Activated T-cell treated with anti-CD3 and anti-CD28 coated beads, Interleukin-2, amount 50 U/mL, for 72 hours (primary cell): ENCODE results near the gene SLC7A7. TPM values are rescaled to one million over a fixed set of nuclear protein-coding genes. Genes with fewer than 3 reads are reported as not detected.
"Not testable (repeated sequence)": the region's sequence is repeated elsewhere in the genome, so short reads cannot be mapped to it uniquely, and the experiment has no call there.

Experiments used
- ATAC-seq, 2 donors: fragments of 150-1000 bp; cut with Tn5 transposase; replicated peaks in 1 of 2; 2 replicates each; pipeline ENCODE4 v1.10.0; 2021; ENCODE audit warnings: moderate library complexity in 2 of 2, mild to moderate bottlenecking in 1 of 2
- DNase-seq, 2 donors: peaks; one replicate each; pipeline ENCODE4 v3.0.0; 2021 to 2022; ENCODE audit warnings: mixed read lengths in 1 of 2
- H3K27ac Mint-ChIP-seq: one replicate; pipeline ENCODE4 v1.8.0; 2022; ENCODE audit warnings: mild to moderate bottlenecking, moderate library complexity, mixed read lengths
- H3K27me3 Mint-ChIP-seq: one replicate; pipeline ENCODE4 v1.8.0; 2022; ENCODE audit warnings: low read depth, mixed read lengths
- H3K36me3 Mint-ChIP-seq, 2 donors: one replicate each; pipeline ENCODE4 v1.8.0; 2022; ENCODE audit warnings: mixed read lengths in 2 of 2, mild to moderate bottlenecking in 1 of 2; ENCODE audit not compliant: insufficient read depth in 2 of 2
- H3K4me1 Mint-ChIP-seq: one replicate; pipeline ENCODE4 v1.8.0; 2022; ENCODE audit warnings: low read depth, mixed read lengths
- H3K4me3 Mint-ChIP-seq, 2 donors: one replicate each; pipeline ENCODE4 v1.8.0; 2022; ENCODE audit warnings: mild to moderate bottlenecking in 2 of 2, mixed read lengths in 2 of 2, moderate library complexity in 2 of 2
- H3K9me3 Mint-ChIP-seq, 2 donors: one replicate each; pipeline ENCODE4 v1.8.0; 2022; ENCODE audit warnings: mixed read lengths in 2 of 2
- total RNA-seq, 2 donors: library from RNA; stranded (reverse); gene quantifications; one replicate each; pipeline ENCODE4 v1.2.3, GENCODE V29; 2022

The SLC7A7 gene
- 1 to 10 TPM in 1 of 2 donors, under 1 TPM in 1; 0.21 to 1.5 TPM for total RNA-seq

DNA sequence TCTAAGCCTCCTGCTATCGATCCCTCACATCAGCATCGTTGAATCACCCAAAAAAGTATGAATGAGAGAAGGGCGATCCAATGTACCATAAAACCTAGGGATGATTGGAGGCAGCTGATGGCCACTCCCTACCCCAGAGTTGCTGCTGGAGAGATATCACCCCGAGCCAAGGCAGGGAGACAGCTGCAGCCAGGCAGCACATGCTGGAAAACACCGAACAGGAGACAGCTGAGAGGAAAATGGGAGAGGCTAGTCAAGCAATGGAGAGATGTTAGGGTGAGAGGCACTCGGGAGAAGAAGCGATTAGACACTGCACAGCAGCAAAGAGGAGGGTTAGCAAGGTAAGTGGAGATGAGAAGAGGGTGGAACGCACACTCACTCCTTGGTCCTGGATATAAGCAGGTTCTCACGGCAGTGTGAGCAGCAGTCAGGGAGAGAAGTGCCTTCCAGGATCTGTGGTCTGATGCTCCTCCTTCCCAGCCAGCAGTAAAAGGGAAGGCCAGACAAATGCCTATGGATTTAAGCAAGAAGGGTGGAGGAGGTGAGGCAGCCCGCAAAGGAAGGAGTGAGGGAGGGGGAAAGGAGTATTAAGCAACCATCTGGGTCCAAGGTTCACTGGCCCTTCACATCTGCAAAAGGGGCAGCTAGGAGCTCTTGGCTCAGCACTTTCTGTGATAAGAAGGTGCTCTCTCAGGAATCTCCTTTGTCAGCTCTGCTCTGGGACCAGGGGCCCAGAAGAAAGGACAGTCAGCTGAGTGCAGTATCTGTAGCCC lies at the start of gene SLC7A7:
SLC7A7 (minus strand) TSS at position 495 of the 773 bp plus-strand sequence. CDS start 2,037 bp downstream, outside the sequence.
- H3K9me3 Mint-ChIP-seq, result no peaks in the 10 kb centered on the region
- ATAC-seq (no peak), DNase-seq (no peak)
- H3K36me3 Mint-ChIP-seq, result no peaks in the 10 kb centered on the region
- H3K27me3 Mint-ChIP-seq, result no peaks in the 10 kb centered on the region
- peaks cover 35% of the 10 kb centered on the region for H3K4me1 Mint-ChIP-seq
- no peak within 1 kb of the TSS for H3K4me3 Mint-ChIP-seq
- H3K27ac Mint-ChIP-seq, result no peak within 1 kb of the TSS

DNA sequence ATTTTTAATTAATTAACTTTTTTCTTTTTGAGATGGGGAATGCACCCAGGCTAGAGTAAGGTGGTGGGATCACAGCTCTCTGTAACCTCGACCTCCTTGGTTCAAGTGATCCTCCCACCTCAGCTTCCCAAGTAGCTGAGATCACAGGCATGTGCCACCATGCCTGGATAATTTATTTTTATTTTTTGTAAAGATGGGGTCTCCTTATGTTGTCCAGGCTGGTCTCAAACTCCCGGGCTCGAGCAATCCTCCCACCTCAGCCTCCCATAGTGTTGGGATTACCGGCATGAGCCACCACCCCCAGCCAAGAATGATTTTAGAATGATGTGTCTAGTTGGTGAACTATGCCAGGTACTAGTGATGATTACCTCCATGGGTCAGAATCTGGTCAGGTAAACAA lies 49.7 kb upstream of the SLC7A7 start:
- Mint-ChIP-seq H3K9me3 (no peaks in the 10 kb centered on the region), H3K4me1 (peaks cover 14% of the 10 kb centered on the region), H3K27me3 (peaks cover 22% of the 10 kb centered on the region), H3K4me3 (no peak overlapping the region), H3K27ac (peak overlapping the region; percentile 20), H3K36me3 (no peaks in the 10 kb centered on the region)
- DNase-seq, result no peak
- no peak for ATAC-seq

DNA sequence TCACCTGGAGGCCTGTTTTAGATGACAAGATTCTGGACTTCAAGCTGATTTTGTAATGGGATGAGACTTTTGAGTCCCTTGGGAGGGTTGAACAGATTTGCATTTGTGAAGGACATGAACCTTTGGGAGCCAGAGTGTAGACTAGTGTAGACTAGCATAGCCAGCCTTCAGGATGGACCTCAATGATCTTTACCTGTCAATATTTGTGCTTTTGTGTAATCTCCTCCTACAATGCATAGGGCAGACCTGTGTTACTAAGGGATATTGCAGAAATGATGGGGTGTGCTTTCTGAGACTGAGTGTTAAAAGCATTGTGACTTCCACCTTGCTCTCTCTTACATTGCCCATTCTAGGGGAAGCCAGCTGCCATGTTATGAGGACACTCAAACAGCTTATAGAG lies 46.4 kb upstream of the SLC7A7 start:
- no peak for ATAC-seq
- no peak for DNase-seq
- no peak overlapping the region for H3K4me3 Mint-ChIP-seq
- H3K4me1 Mint-ChIP-seq, result peaks cover 27% of the 10 kb centered on the region
- H3K27me3 Mint-ChIP-seq, result peaks cover 22% of the 10 kb centered on the region
- peaks cover 0 to 2% of the 10 kb centered on the region in 2 donors for H3K36me3 Mint-ChIP-seq
- H3K27ac Mint-ChIP-seq, result no peak overlapping the region
- H3K9me3 Mint-ChIP-seq, result no peaks in the 10 kb centered on the region

DNA sequence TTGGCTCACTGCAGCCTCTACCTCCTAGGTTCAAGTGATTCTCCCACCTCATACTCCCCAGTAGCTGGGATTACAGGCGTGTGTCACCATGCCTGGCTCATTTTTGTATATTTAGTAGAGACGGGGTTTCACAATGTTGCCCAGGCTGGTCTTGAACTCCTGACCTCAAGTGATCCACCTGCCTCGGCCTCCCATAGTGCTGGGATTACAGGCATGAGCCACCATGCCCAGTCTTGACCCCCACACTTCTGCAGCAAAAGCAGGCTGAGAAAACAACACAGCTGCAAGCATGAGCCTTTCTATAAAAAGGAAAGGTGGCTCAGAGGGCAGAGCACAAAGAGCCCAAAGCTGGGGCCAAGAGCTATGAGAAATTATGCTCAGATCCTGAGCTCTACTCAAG lies 45.1 kb upstream of the SLC7A7 start:
- not testable (repeated sequence) for H3K9me3 Mint-ChIP-seq, H3K4me3 Mint-ChIP-seq, DNase-seq, H3K27ac Mint-ChIP-seq, H3K36me3 Mint-ChIP-seq, ATAC-seq
- peaks cover 21% of the 10 kb centered on the region for H3K4me1 Mint-ChIP-seq
- H3K27me3 Mint-ChIP-seq, result peaks cover 30% of the 10 kb centered on the region

DNA sequence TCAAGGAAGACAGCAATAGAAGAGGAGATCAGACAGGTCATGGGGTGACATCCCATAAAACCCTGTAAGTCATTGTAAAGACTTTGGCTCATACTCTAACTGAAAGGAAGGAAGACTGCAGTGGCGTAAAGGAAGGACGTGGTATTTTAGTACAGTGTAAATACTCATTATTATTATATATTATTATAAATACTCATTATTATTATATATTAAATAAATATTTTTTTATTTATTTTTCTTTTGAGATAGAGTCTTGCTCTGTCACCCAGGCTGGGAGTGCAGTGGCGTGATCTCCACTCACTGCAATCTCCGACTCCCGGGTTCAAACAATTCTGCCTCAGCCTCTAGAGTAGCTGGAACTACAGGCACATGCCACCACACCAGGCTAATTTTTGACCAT lies 41.2 kb upstream of the SLC7A7 start:
- H3K36me3 Mint-ChIP-seq, result peaks cover 2 to 4% of the 10 kb centered on the region in 2 donors
- H3K9me3 Mint-ChIP-seq, result no peaks in the 10 kb centered on the region
- peaks cover 17% of the 10 kb centered on the region for H3K27me3 Mint-ChIP-seq
- DNase-seq (no peak), ATAC-seq (no peak)
- H3K4me3 Mint-ChIP-seq, result no peak overlapping the region
- peaks cover 41% of the 10 kb centered on the region for H3K4me1 Mint-ChIP-seq
- no peak overlapping the region for H3K27ac Mint-ChIP-seq

DNA sequence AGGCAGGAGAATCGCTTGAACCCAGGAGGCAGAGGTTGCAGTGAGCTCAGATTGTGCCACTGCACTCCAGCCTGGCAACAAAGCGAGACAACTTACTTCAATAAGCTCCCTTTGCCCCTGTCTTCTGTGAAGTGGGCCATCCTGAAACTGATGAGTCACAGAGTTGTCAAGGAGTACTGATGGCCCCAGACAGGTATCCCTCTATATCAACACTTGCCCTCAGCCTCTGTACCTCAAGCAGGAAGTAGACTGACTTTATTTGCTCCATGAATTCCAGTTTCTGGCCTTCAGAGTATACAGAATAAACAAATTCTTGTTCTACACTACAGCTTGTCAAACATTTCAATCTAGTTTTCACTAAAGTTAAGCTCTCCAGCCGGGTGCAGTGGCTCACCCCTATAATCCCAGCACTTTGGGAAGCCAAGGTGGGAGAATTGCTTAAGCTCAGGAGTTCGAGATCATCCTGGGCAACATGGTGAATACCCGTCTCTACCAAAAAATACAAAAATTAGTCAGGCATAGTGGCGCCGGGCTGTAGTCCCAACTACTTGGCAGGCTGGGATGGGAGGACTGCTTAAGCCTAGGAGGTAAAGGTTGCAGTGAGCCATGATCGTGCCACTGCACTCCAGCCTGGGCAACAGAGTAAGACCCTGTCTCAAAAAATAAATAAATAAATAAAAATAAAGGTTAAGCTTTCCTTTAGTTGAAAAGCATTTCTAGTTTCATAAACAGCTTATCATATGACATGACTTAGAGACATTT lies 39.9 kb upstream of the SLC7A7 start:
- Mint-ChIP-seq H3K4me1 (peaks cover 46% of the 10 kb centered on the region), H3K27me3 (peaks cover 9% of the 10 kb centered on the region), H3K27ac (no peak overlapping the region), H3K9me3 (no peaks in the 10 kb centered on the region), H3K36me3 (peaks cover 2 to 4% of the 10 kb centered on the region in 2 donors), H3K4me3 (peak overlapping the region in 1 of 2 donors; percentile 17)
- DNase-seq (peak in 1 of 2 donors; percentile 43), ATAC-seq (peak in 1 of 2 donors; percentile 44)

DNA sequence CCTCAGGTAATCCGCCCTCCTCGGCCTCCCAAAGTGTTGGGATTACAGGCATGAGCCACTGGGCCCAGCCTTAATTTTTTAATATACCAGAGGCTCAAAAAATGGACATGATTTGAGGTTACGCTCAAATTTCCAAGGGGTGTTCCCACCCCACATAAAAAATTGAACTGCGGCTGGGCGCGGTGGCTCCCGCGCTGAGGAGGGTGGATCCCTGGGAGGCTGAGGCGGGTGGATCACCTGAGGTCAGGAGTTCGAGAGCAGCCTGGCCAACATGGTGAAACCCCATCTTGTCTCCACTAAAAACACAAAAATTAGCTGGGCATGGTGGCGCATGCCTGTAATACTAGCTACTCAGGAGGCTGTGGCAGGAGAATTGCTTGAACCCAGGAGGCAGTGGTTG lies 39.1 kb upstream of the SLC7A7 start:
- not testable (repeated sequence) for DNase-seq, H3K27ac Mint-ChIP-seq, H3K27me3 Mint-ChIP-seq, H3K9me3 Mint-ChIP-seq, H3K4me3 Mint-ChIP-seq, H3K36me3 Mint-ChIP-seq, ATAC-seq
- peaks cover 46% of the 10 kb centered on the region for H3K4me1 Mint-ChIP-seq

DNA sequence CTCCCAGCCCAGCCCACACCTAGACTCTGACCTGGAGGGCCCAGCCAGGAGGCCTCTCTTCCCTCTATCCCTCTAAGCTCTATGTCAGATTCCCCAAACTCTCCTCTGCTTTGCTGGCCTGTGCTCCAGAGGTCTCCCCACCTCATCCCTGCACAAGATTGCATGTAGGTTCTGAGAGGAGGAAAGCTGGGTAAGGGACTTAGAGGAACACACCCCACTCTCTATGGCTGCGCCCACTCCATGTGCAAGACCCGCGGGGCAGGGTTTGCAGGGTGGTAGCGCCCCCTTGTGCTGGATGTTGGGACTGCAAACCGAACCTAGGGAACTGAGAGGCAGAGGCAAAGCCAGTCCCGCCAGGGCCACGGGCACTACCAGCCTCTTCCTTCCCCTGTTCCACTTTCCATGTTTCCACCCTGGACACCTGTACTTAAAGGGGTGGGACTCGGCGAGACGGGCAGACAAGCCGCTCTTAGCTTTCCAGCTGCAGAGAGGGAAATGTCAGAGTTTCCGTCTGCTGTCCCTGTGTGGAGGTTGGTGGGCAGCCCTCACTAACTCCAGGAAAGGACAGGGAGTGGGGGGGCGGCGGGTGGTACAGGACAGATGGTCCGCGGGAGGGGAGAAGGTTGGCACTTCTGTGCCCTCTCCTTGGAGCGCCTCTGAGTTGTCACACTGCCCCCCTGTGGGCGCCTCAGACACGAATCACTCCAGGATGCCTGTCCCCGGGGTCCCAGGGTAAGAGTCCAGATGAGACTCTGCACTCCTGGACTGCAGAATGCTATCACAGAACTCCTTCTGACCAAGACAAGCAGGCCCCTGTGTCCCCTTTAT lies 37.9 kb upstream of the SLC7A7 start:
- ATAC-seq (peak; percentile 79 to 83), DNase-seq (peak; percentile 89 to 96)
- H3K9me3 Mint-ChIP-seq, result no peaks in the 10 kb centered on the region
- peak overlapping the region; percentile 61 for H3K27ac Mint-ChIP-seq
- H3K27me3 Mint-ChIP-seq, result peaks cover 16% of the 10 kb centered on the region
- H3K36me3 Mint-ChIP-seq, result peaks cover 2 to 4% of the 10 kb centered on the region in 2 donors
- peak overlapping the region; percentile 84 to 85 for H3K4me3 Mint-ChIP-seq
- H3K4me1 Mint-ChIP-seq, result peaks cover 35% of the 10 kb centered on the region

DNA sequence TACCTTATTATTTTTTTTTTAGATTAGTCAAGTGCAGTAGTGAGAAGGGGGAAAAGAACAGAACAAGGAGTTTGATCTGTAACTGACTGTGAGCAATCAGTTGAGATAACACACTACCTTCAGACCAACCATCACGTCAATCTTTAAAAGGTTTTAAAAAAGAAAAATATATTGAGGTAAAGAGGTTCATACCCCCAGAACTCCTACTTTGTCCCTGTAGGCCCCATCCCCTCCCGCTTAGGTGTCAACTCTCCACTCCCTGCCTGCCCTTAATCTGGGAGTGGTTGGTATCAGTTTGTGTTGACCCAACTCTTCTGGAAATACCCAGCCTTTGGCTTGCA lies 37.3 kb upstream of the SLC7A7 start:
- no peak for ATAC-seq
- H3K4me3 Mint-ChIP-seq, result no peak overlapping the region
- no peak overlapping the region for H3K27ac Mint-ChIP-seq
- H3K9me3 Mint-ChIP-seq, result no peaks in the 10 kb centered on the region
- no peak for DNase-seq
- peaks cover 30% of the 10 kb centered on the region for H3K4me1 Mint-ChIP-seq
- peaks cover 20% of the 10 kb centered on the region for H3K27me3 Mint-ChIP-seq
- peaks cover 2 to 4% of the 10 kb centered on the region in 2 donors for H3K36me3 Mint-ChIP-seq

DNA sequence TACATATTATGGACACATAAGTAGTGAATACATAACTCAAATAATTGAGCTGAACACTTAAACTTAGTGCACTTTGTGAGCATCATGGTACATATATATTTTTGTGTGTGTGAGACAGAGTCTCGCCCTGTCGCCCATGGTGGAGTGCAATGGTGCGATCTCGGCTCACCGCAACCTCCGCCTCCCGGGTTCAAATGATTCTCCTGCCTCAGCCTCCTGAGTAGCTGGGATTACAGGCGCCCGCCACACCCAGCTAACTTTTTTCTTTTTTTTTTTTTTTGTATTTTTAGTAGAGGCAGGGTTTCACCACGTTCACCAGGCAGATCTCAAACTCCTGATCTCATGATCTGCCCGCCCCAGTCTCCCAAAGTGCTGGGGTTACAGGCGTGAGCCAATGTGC lies 36.9 kb upstream of the SLC7A7 start:
- H3K4me1 Mint-ChIP-seq, result peaks cover 27% of the 10 kb centered on the region
- not testable (repeated sequence) for H3K4me3 Mint-ChIP-seq, DNase-seq, H3K9me3 Mint-ChIP-seq, H3K36me3 Mint-ChIP-seq, ATAC-seq, H3K27ac Mint-ChIP-seq
- H3K27me3 Mint-ChIP-seq, result peaks cover 21% of the 10 kb centered on the region

DNA sequence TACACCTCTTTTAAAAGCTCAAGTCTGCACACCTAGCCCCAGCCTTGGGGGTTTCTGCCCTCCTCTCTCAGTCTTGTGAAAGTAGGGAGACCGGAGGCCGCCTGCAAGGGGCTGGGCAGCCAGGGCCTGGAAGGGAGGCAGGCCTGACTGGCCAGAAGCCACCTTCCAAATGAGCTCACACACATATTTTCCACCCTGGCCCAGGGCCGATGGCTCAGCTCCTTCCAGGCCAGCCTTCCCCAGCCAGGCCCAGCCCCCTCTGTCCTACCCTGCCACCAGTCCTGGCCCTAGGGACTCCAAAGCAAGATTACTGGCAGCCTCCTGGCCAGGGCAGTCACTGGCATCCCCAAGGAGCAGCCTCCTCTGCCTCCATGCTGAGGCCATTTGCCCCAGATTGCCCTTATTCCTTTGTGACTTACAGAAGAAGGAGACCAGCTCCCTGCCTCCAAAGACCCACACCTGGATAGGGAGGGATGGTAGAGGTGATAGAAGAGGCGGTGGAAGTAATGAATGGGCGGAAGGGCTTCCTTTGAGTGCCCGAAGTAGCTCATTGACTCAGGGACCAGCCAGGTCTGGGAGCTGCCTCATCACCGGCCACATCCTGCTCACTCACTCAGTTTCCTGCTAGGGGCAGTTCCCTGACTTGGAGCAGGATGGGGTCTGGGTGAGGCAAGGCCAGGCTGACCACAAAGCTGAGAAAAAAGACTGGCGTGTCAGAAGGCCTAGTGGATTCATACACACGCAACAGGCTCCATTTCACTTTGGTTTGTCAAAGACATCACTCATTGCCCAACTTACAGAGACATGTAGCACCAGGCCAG lies 35.9 kb upstream of the SLC7A7 start:
- H3K36me3 Mint-ChIP-seq, result peaks cover 0 to 2% of the 10 kb centered on the region in 2 donors
- H3K4me3 Mint-ChIP-seq, result peak overlapping the region in 1 of 2 donors; percentile 3
- peak; percentile 57 to 79 for ATAC-seq
- no peak overlapping the region for H3K27ac Mint-ChIP-seq
- peaks cover 27% of the 10 kb centered on the region for H3K4me1 Mint-ChIP-seq
- H3K27me3 Mint-ChIP-seq, result peaks cover 18% of the 10 kb centered on the region
- peak; percentile 62 to 64 for DNase-seq
- H3K9me3 Mint-ChIP-seq, result no peaks in the 10 kb centered on the region

DNA sequence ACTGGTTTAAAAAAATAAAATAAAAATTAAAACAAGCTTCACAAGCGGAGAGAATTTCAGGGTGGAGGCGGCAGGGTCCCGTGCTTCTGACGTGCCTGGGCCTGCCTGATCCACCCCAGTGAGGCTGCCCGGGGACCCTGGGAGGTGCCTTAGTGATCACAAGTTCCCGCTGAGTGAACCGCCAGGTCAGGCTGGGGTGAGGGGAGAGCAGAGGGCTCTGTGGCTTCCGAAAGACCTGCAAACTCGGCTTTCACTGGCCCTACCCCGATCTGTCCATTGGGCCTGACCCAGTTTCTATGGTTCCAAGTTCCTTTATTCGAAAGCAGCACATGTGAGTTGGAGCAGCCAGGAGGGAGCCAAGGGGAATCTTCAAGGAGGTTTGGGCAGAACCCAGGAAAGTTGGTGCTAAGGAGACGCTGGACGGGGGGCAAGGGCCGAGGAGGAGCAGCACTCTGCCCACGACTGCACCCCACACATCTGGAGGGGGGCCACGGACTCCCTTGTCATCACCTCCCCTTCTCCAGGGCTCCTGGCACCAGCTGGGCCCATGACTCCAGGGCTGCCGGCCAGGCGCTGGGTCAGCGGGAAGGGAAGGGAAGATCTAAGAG lies 34.1 kb upstream of the SLC7A7 start:
- Mint-ChIP-seq H3K9me3 (no peaks in the 10 kb centered on the region), H3K4me3 (no peak overlapping the region), H3K27me3 (peaks cover 13% of the 10 kb centered on the region), H3K4me1 (peaks cover 17% of the 10 kb centered on the region), H3K36me3 (no peaks in the 10 kb centered on the region), H3K27ac (no peak overlapping the region)
- ATAC-seq (no peak), DNase-seq (no peak)
